Thyroid gland (tissue), 4 donors: ENCODE measurements around the gene ACBD3.

Experiments used
- CTCF ChIP-seq, 6 experiments: fragments of 200-600 bp in 3 of 6; fragments of 450-650 bp in 3 of 6; sonication (generic) in 3 of 6; IDR thresholded peaks; one replicate each; pipeline ENCODE4 v1.5.1; 2016 to 2019; ENCODE audit warnings: antibody characterized with exemption in 6 of 6, mild to moderate bottlenecking in 2 of 6, inconsistent platforms in 1 of 6, moderate library complexity in 1 of 6
- POLR2A ChIP-seq, 2 donors: fragments of 450-650 bp; IDR thresholded peaks; one replicate each; pipeline ENCODE4 v1.6.1; 2017; ENCODE audit warnings: antibody characterized with exemption in 2 of 2, mild to moderate bottlenecking in 2 of 2, moderate library complexity in 1 of 2

GRCh38 chr1:226185141-226186036, 1.2 kb downstream of the ACBD3 start:
- no peak for TF ChIP-seq CTCF (IDR thresholded peaks at IDR 0.05)
- TF ChIP-seq POLR2A (IDR thresholded peaks at IDR 0.05) = no peak
